ENCODE data around the gene SRRM1. TPM values are rescaled to one million over a fixed set of nuclear protein-coding genes. Genes with fewer than 3 reads are reported as not detected.

Gene SRRM1, protein sequence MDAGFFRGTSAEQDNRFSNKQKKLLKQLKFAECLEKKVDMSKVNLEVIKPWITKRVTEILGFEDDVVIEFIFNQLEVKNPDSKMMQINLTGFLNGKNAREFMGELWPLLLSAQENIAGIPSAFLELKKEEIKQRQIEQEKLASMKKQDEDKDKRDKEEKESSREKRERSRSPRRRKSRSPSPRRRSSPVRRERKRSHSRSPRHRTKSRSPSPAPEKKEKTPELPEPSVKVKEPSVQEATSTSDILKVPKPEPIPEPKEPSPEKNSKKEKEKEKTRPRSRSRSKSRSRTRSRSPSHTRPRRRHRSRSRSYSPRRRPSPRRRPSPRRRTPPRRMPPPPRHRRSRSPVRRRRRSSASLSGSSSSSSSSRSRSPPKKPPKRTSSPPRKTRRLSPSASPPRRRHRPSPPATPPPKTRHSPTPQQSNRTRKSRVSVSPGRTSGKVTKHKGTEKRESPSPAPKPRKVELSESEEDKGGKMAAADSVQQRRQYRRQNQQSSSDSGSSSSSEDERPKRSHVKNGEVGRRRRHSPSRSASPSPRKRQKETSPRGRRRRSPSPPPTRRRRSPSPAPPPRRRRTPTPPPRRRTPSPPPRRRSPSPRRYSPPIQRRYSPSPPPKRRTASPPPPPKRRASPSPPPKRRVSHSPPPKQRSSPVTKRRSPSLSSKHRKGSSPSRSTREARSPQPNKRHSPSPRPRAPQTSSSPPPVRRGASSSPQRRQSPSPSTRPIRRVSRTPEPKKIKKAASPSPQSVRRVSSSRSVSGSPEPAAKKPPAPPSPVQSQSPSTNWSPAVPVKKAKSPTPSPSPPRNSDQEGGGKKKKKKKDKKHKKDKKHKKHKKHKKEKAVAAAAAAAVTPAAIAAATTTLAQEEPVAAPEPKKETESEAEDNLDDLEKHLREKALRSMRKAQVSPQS
- 56.5 and 67.9 TPM in 2 replicates for total RNA-seq

DNA sequence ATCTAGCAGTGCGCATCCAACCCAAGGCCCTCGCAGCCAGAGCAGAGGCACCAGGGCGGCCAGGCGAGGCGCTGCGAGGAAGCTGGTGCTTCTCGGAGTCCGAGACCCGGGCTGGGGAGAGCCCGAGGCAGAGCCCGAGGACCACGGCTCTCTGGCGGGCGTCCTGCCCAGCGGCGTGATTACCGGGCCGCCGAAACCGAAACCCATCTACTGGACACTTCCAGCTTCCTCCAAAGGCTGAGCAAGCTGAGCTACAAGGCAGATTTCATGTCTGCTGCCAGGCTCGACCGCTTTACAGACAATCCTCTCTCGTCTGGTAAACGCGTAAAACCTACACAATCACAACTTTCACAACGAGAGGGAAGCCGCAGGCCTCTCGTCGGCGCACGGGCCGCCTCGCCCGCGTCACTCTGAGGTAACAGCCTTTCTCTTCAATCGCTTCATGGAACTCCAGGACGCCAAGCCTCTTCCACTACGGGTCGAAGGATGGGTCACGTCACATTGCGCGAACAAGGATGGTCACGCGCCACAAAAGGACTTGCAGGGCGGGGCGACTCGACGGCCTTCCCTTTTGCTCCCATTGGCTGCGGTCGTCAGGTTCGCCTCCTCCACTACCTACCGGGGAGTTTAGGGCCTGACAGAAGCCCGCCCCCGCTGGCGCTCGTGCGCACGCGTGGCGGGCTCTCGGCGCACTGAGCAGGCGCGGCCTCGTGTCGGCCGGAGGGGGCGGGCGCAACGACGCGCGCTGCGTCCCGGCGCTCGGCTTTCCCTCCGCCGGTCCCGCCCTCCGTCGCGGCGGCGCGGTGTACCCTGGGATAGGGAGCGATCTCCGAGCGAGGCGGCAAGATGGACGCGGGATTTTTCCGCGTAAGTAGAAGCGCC is at the start of gene SRRM1:
Gene SRRM1, plus strand, starts transcription at position 822 of the 882 bp plus-strand sequence. Its CDS starts 25 bp downstream, at position 847.

Small RNAs within 50 kb of the gene (small RNA-seq; reads per million reads assigned to genes)
- gene RF00019: not detected

Other genes with a start within 250 kb of the SRRM1 start
- 8.4 and 8.9 TPM in 2 replicates for gene STPG1, start 229.5 kb upstream of the SRRM1 start, total RNA-seq
- gene NIPAL3, start 227.5 kb upstream of the SRRM1 start, total RNA-seq: 80.2 and 119 TPM in 2 replicates
- 20.1 and 26.7 TPM in 2 replicates for gene RCAN3, start 140.5 kb upstream of the SRRM1 start, total RNA-seq
- gene NCMAP, start 87.2 kb upstream of the SRRM1 start, total RNA-seq: not detected in 2 replicates
- 487 and 491 TPM in 2 replicates for gene CLIC4, start 102.1 kb downstream of the SRRM1 start, total RNA-seq